Testis (tissue), 3 donors: ENCODE data around the gene FIBCD1. TPM values are rescaled to one million over a fixed set of nuclear protein-coding genes. Genes with fewer than 3 reads are reported as not detected.
"Not testable (repeated sequence)": the region's sequence is repeated elsewhere in the genome, so short reads cannot be mapped to it uniquely, and the experiment has no call there.

ENCODE experiments used
- DNase-seq: peaks from one replicate; pipeline ENCODE4 v3.0.0-alpha.2; 2019
- H3K27ac ChIP-seq, 2 donors: fragments of 200-600 bp; sonication (generic); one replicate each; pipeline ENCODE4 v1.5.1; 2019
- H3K27me3 ChIP-seq: fragments of 200-600 bp; sonication (generic); one replicate; pipeline ENCODE4 v1.5.1; 2019
- H3K36me3 ChIP-seq: fragments of 200-600 bp; sonication (generic); one replicate; pipeline ENCODE4 v1.5.1; 2017; ENCODE audit warnings: low read depth; ENCODE audit errors: missing control alignments
- H3K4me1 ChIP-seq: fragments of 200-600 bp; sonication (generic); one replicate; pipeline ENCODE4 v1.5.1; 2019
- H3K4me3 ChIP-seq, 2 donors: fragments of 200-600 bp; sonication (generic); one replicate each; pipeline ENCODE4 v1.5.1; 2017 to 2019
- H3K9me3 ChIP-seq: fragments of 200-600 bp; sonication (generic); one replicate; pipeline ENCODE4 v1.5.1; 2017
- CTCF ChIP-seq, 3 experiments: fragments of 450-650 bp in 2 of 3; fragments of 200-600 bp in 1 of 3; sonication (generic) in 1 of 3; IDR thresholded peaks; one replicate each; pipeline ENCODE4 v1.5.1; 2016 to 2019; ENCODE audit warnings: antibody characterized with exemption in 3 of 3, mild to moderate bottlenecking in 2 of 3, moderate library complexity in 1 of 3
- POLR2A ChIP-seq: fragments of 450-650 bp; IDR thresholded peaks from one replicate; pipeline ENCODE4 v1.6.1; 2017; ENCODE audit warnings: antibody characterized with exemption, mild to moderate bottlenecking, moderate library complexity
- WGBS, 2 donors: methylation state at CpG; one replicate each; pipeline ENCODE4 v1.1.5; 2018; 5-methylcytosine and 5-hydroxymethylcytosine counted together
- intact Hi-C: fragments of 100-400 bp; cut with DNase I; formaldehyde crosslinking; loops from one replicate; pipeline ENCODE4 v1.15.1; 2023; ENCODE audit warnings: low total_unique reads
- polyA plus RNA-seq: library from polyadenylated mRNA; stranded (reverse); fragments of 350-450 nt; fragmentation: Illumina TruSeq; extraction: RNeasy Lipid Tissue Mini Kit (QIAGEN cat#74804); gene quantifications from one replicate; pipeline ENCODE4 v1.2.3, GENCODE V29; 2014; ENCODE audit warnings: low read depth, low replicate concordance; ENCODE audit not compliant: insufficient read depth
- total RNA-seq, 2 donors: library from RNA; depleted of rRNA; stranded (reverse); fragments of >200 nt; gene quantifications; one replicate each; pipeline ENCODE4 v1.2.3, GENCODE V29; 2016

Gene FIBCD1
- total and polyA plus RNA-seq, 3 donors from 2014 or later = 20.8 to 33.5 (median 29.1) TPM

GRCh38 chr9:130911254-130912049 lies 27.6 kb downstream of the FIBCD1 start:
- Histone ChIP-seq H3K4me3 (no peak overlapping the region), H3K36me3 (no peaks in the 10 kb centered on the region), H3K27ac (no peak overlapping the region), H3K27me3 (no peaks in the 10 kb centered on the region), H3K4me1 (no peaks in the 10 kb centered on the region), H3K9me3 (no peaks in the 10 kb centered on the region)
- DNase-seq = no peak
- intact Hi-C loops = no loop called here
- no peak for TF ChIP-seq POLR2A
- TF ChIP-seq CTCF (IDR thresholded peaks at IDR 0.05) = no peak
- WGBS, 2 donors = 77 to 90% methylated on average over 22 to 26 of the region's 26 CpGs

DNA sequence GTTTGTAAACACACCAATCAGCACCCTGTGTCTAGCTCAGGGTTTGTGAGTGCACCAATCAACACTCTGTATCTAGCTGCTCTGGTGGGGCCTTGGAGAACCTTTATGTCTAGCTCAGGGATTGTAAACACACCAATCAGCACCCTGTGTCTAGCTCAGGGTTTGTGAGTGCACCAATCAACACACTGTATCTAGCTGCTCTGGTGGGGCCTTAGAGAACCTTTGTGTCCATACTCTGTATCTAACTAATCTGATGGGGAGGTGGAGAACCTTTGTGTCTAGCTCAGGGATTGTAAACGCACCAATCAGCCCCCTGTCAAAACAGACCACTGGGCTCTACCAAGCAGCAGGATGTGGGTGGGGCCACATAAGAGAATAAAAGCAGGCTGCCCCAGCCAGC lies 28.4 kb downstream of the FIBCD1 start:
- H3K36me3 ChIP-seq, intact Hi-C loops, DNase-seq, H3K9me3 ChIP-seq, H3K27me3 ChIP-seq, H3K4me1 ChIP-seq, H3K4me3 ChIP-seq, H3K27ac ChIP-seq: not testable (repeated sequence)
- 64 to 67% methylated on average over 1 of the region's 1 CpG for WGBS, 2 donors

- H3K9me3 ChIP-seq, intact Hi-C loops: not testable (repeated sequence)
- 69% methylated on average over 22 of the region's 27 CpGs; no CpG with 5 or more reads in 1 of the 2 donors for WGBS, 2 donors
Observed at GRCh38 chr9:130910041-130910440, 29.0 kb downstream of the FIBCD1 start.

DNA sequence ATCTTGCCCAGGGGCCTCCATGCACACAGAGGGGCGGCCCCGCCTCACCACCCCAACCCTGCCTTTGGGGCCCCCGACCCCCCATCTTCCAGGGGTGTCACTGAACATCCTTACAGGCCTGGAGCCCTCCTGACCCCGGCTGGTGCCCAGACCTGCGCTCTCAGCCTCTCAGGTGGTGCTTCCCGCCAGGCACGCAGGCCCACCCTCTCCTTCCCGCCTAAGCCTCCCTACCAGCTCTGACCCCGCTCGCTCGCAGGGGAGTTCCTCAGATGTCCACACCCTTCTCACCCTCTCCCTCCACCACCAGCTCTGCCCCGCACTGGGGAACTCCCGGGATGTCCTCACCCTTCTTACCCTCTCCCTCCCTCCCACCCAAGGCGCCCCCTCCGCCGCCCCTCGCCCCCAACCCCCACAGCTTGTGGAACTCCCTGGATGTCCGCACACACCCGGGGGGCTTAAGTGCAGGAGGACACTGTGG lies 30.1 kb downstream of the FIBCD1 start:
- Histone ChIP-seq H3K4me1 (no peaks in the 10 kb centered on the region), H3K27ac (no peak overlapping the region), H3K4me3 (no peak overlapping the region), H3K27me3 (no peaks in the 10 kb centered on the region), H3K36me3 (no peaks in the 10 kb centered on the region), H3K9me3 (no peaks in the 10 kb centered on the region)
- intact Hi-C loops = no loop called here
- no peak for DNase-seq
- WGBS, 2 donors = 89 to 92% methylated on average over 17 to 19 of the region's 19 CpGs
- TF ChIP-seq CTCF (IDR thresholded peaks at IDR 0.05) (no peak), POLR2A (no peak)

More at GRCh38 chr9:130910041-130910440, 29.0 kb downstream of the FIBCD1 start:
- H3K4me3 ChIP-seq, H3K27ac ChIP-seq, H3K4me1 ChIP-seq, H3K27me3 ChIP-seq, DNase-seq, H3K36me3 ChIP-seq: not testable (repeated sequence)

GRCh38 chr9:130908146-130908877 lies 30.7 kb downstream of the FIBCD1 start:
- WGBS, 2 donors = 69 to 83% methylated on average over 9 to 22 of the region's 22 CpGs
- no peak overlapping the region for H3K27ac ChIP-seq
- H3K36me3 ChIP-seq = no peaks in the 10 kb centered on the region
- H3K4me1 ChIP-seq = no peaks in the 10 kb centered on the region
- TF ChIP-seq POLR2A (no peak), CTCF (IDR thresholded peaks at IDR 0.05) (no peak)
- no peaks in the 10 kb centered on the region for H3K9me3 ChIP-seq
- no peak for DNase-seq
- no peaks in the 10 kb centered on the region for H3K27me3 ChIP-seq
- intact Hi-C loops = no loop called here
- H3K4me3 ChIP-seq = no peak overlapping the region
